RWPE1 (cell line): ENCODE measurements around the gene GPR183.
A peak's percentile ranks its signal among the peaks of the same experiment; 100 is the strongest.

Experiments
- CTCF ChIA-PET: fragments of 350-600 bp; sonication (Branson Sonifier 250); formaldehyde crosslinking; extraction: SDS; loops from one replicate; lab custom pipeline; 2021; lab: Yijun Ruan, JAX
- POLR2A ChIA-PET: fragments of 400-600 bp; formaldehyde crosslinking; extraction: SDS; loops from one replicate; lab custom pipeline; 2020; ENCODE audit warnings: antibody characterized with exemption; ENCODE audit not compliant: low non-redundant PET; lab: Yijun Ruan, JAX
- DNase-seq: peaks from one replicate; pipeline ENCODE4 v3.0.0; 2012; ENCODE audit warnings: low spot score
- H3K27ac ChIP-seq: fragments of 450-650 bp; 2 replicates; pipeline ENCODE4 v1.5.1; 2017
- CTCF ChIP-seq: fragments of 450-650 bp; conservative IDR thresholded peaks from 2 replicates; pipeline ENCODE4 v1.5.1; 2017; ENCODE audit warnings: low read depth, mild to moderate bottlenecking

The GPR183 gene

GRCh38 chr13:99346335-99347042, 39.3 kb upstream of the GPR183 start:
- H3K27ac ChIP-seq, result no peak overlapping the region
- no peak for TF ChIP-seq CTCF
- POLR2A ChIA-PET, result no interaction called here
- DNase-seq, result no peak
- CTCF ChIA-PET, result interaction anchor here (0.6 kb wide), 1 partner anchor 583 kb away, joined by 3 read pairs; no protein-coding TSS in a partner anchor

- CTCF ChIA-PET, result no interaction called here
- no peak for TF ChIP-seq CTCF
- POLR2A ChIA-PET, result no interaction called here
- DNase-seq, result no peak
- no peak overlapping the region for H3K27ac ChIP-seq
These were observed 38.1 kb upstream of the GPR183 start for GRCh38 chr13:99345345-99345744.

GRCh38 chr13:99344610-99345208, 37.5 kb upstream of the GPR183 start:
- TF ChIP-seq CTCF, result no peak
- no peak for DNase-seq
- POLR2A ChIA-PET, result no interaction called here
- CTCF ChIA-PET, result interaction anchor here (0.7 kb wide), 1 partner anchor 37 kb away, joined by 4 read pairs; no protein-coding TSS in a partner anchor
- no peak overlapping the region for H3K27ac ChIP-seq

GRCh38 chr13:99342723-99343315, 35.6 kb upstream of the GPR183 start:
- DNase-seq, result no peak
- POLR2A ChIA-PET, result no interaction called here
- H3K27ac ChIP-seq, result no peak overlapping the region
- no peak for TF ChIP-seq CTCF
- CTCF ChIA-PET, result interaction anchor here (0.6 kb wide), 1 partner anchor 417 kb away, joined by 3 read pairs; no protein-coding TSS in a partner anchor

- POLR2A ChIA-PET, result no interaction called here
- no peak for TF ChIP-seq CTCF
These were observed 34.9 kb upstream of the GPR183 start for GRCh38 chr13:99341969-99342722.

GRCh38 chr13:99340638-99341037, 33.4 kb upstream of the GPR183 start:
- POLR2A ChIA-PET, result no interaction called here
- CTCF ChIA-PET, result no interaction called here
- no peak for DNase-seq
- H3K27ac ChIP-seq, result peak overlapping the region; percentile 54
- no peak for TF ChIP-seq CTCF

More at GRCh38 chr13:99341969-99342722, 34.9 kb upstream of the GPR183 start:
- DNase-seq, result no peak
- H3K27ac ChIP-seq, result no peak overlapping the region
- CTCF ChIA-PET, result no interaction called here
